NOMO-1 treated with DMSO at 0.1 percent for 48 hours (cell line): Measurements from ENCODE around the gene LCE2A.

Experiments used
- DNase-seq: peaks from one replicate; lab custom pipeline; 2025; ENCODE audit not compliant: unreplicated experiment; lab: John Stamatoyannopoulos, UW

The LCE2A gene

DNA sequence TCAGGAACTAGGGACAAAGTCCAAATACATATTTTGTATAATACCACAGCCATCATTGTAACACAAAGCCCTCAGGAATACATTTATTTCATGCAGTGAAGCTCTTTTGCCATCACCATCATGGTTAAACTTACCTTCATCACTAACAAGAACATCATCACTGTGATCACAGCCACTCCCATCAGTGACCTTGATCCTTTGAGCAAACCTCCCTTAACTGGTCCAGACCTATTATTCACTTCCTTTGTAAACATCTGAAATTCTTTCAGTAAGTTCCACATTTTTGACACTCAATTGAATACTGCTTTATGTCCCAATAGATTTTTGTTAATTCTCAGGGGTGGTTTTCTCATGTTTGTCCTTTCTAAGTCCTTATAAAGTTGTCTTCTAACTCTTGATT is 43.5 kb downstream of the LCE2A start:
- DNase-seq = no peak

GRCh38 chr1:152743371-152744145 is 45.4 kb downstream of the LCE2A start:
- no peak for DNase-seq

- peak; percentile 10 for DNase-seq
These were observed 47.2 kb downstream of the LCE2A start for GRCh38 chr1:152745289-152745704.

DNA sequence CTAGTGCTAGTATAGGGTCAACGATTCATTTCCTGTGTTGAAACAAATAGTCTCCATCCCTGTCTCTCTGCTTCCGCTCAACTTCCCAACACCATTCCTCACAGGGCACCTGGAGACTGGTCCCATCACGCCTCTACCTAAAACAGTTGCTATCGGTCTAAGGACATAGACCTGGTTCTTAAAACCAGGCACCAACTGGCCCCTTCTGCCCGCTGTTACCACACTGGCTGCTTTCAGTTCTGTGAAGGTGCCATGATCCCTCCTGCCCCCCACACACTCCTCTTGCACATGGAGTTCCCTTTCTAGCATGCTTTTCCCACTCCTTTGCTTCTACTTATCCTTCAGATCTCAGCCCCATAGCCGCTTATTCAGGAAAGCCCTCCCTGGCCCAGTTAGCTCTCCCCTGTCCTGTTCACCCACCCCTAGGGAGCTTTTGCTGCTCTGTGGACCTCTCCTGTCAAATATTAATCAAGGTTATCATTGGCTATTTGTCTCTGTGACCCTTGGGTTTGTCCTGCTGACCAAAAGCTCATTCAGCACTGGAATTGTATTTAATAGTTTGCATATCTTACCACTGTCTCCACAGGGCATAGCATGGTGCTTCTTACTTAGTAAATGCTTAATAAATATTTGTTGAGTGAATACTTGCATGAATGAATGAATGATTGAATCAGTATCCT is 47.8 kb downstream of the LCE2A start:
- DNase-seq = peak; percentile 1

DNA sequence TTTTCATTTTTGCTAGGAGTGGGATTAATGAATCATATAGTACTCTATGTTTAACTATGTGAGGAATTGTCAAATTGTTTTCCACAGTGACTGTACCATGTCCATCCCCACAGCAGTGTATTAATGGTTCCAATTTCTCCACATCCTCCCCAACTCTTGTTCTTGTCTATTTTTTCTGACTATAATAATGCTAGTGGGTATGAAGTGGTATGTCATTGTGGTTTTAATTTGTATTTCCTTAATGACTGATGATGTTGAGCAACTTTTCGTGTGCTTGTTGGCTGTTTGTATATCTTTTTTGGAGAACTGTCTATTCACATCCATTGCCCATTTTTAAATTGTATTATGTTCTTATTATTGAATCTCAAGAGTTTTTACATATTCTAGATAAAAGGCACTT is 49.7 kb downstream of the LCE2A start:
- DNase-seq = peak; percentile 3
